Osteoblast (primary cell): ENCODE data around the gene AQP7. TPM values are rescaled to one million over a fixed set of nuclear protein-coding genes. Genes with fewer than 3 reads are reported as not detected.

Source experiments
- DNase-seq: peaks from one replicate; pipeline ENCODE4 v3.0.0; 2011; ENCODE audit warnings: low spot score, mixed read lengths; ENCODE audit not compliant: insufficient read length; ENCODE audit errors: missing footprints
- H2AFZ ChIP-seq: 2 replicates; pipeline ENCODE4 v1.6.0; 2011; ENCODE audit warnings: mild to moderate bottlenecking, low read length
- H3K27ac ChIP-seq: 2 replicates; pipeline ENCODE4 v1.5.1; 2011; ENCODE audit warnings: mild to moderate bottlenecking, low read depth, low read length, moderate library complexity
- H3K27me3 ChIP-seq: 2 replicates; pipeline ENCODE4 v1.6.0; 2012; ENCODE audit warnings: mild to moderate bottlenecking, control low read depth, inconsistent platforms, low read length, moderate library complexity; ENCODE audit not compliant: insufficient read depth
- H3K36me3 ChIP-seq: 2 replicates; pipeline ENCODE4 v1.5.1; 2011; ENCODE audit warnings: mild to moderate bottlenecking, low read length, control low read depth, moderate library complexity; ENCODE audit not compliant: insufficient read depth
- H3K4me1 ChIP-seq: 2 replicates; pipeline ENCODE4 v1.5.1; 2011; ENCODE audit warnings: mild to moderate bottlenecking, low read length, control low read depth, moderate library complexity; ENCODE audit not compliant: insufficient read depth
- H3K4me2 ChIP-seq: 2 replicates; pipeline ENCODE4 v1.6.0; 2011; ENCODE audit warnings: mild to moderate bottlenecking, low read length; ENCODE audit not compliant: insufficient read depth
- H3K4me3 ChIP-seq: fragments of 200-600 bp; sonication (generic); 3 replicates; pipeline ENCODE4 v1.5.1; 2012; ENCODE audit warnings: mild to moderate bottlenecking, low read length, inconsistent platforms; ENCODE audit not compliant: insufficient read depth
- H3K79me2 ChIP-seq: 2 replicates; pipeline ENCODE4 v1.6.0; 2012; ENCODE audit warnings: mild to moderate bottlenecking, low read length, control low read depth, inconsistent platforms; ENCODE audit not compliant: insufficient read depth
- H3K9me3 ChIP-seq: 2 replicates; pipeline ENCODE4 v1.5.1; 2011; ENCODE audit warnings: low read depth, low read length, control low read depth
- H4K20me1 ChIP-seq: 2 replicates; pipeline ENCODE4 v1.6.0; 2012; ENCODE audit warnings: mild to moderate bottlenecking, low read length, control low read depth; ENCODE audit not compliant: insufficient read depth
- CTCF ChIP-seq: IDR thresholded peaks from 2 replicates; pipeline ENCODE4 v1.5.1; 2011; ENCODE audit warnings: mild to moderate bottlenecking, low read depth, low read length, moderate library complexity; ENCODE audit errors: extremely low read depth
- total RNA-seq: library from RNA; depleted of rRNA; stranded (reverse); fragments of >200 nt; gene quantifications from 2 replicates; pipeline ENCODE4 v1.2.3, GENCODE V29; 2012

AQP7 gene
- total RNA-seq, 1 donor: not detected

- H3K9me3 ChIP-seq: no peaks in the 10 kb centered on the region
- no peak overlapping the region for H3K4me3 ChIP-seq
- H3K36me3 ChIP-seq: no peaks in the 10 kb centered on the region
- no peak for DNase-seq
- H3K27me3 ChIP-seq: peaks cover 7% of the 10 kb centered on the region
- H2AFZ ChIP-seq: no peak overlapping the region
- no peaks in the 10 kb centered on the region for H4K20me1 ChIP-seq
- no peak for TF ChIP-seq CTCF
- H3K4me2 ChIP-seq: no peak overlapping the region
- H3K4me1 ChIP-seq: no peaks in the 10 kb centered on the region
- no peaks in the 10 kb centered on the region for H3K79me2 ChIP-seq
- no peak overlapping the region for H3K27ac ChIP-seq
Observed at GRCh38 chr9:33418090-33418489, 15.7 kb upstream of the AQP7 start.

GRCh38 chr9:33416996-33417395 is 14.6 kb upstream of the AQP7 start:
- no peaks in the 10 kb centered on the region for H3K36me3 ChIP-seq
- DNase-seq: no peak
- H2AFZ ChIP-seq: no peak overlapping the region
- peaks cover 7% of the 10 kb centered on the region for H3K27me3 ChIP-seq
- H3K4me1 ChIP-seq: no peaks in the 10 kb centered on the region
- H3K79me2 ChIP-seq: no peaks in the 10 kb centered on the region
- H4K20me1 ChIP-seq: no peaks in the 10 kb centered on the region
- no peak for TF ChIP-seq CTCF
- no peak overlapping the region for H3K4me3 ChIP-seq
- H3K27ac ChIP-seq: no peak overlapping the region
- H3K4me2 ChIP-seq: no peak overlapping the region
- no peaks in the 10 kb centered on the region for H3K9me3 ChIP-seq

GRCh38 chr9:33415501-33416038 is 13.2 kb upstream of the AQP7 start:
- H3K27ac ChIP-seq: no peak overlapping the region
- no peak overlapping the region for H3K4me2 ChIP-seq
- H3K9me3 ChIP-seq: no peaks in the 10 kb centered on the region
- no peaks in the 10 kb centered on the region for H3K4me1 ChIP-seq
- H3K79me2 ChIP-seq: no peaks in the 10 kb centered on the region
- H3K27me3 ChIP-seq: peaks cover 6% of the 10 kb centered on the region
- TF ChIP-seq CTCF: peak; percentile 80
- no peaks in the 10 kb centered on the region for H3K36me3 ChIP-seq
- peak; percentile 91 for DNase-seq
- no peaks in the 10 kb centered on the region for H4K20me1 ChIP-seq
- H3K4me3 ChIP-seq: no peak overlapping the region
- no peak overlapping the region for H2AFZ ChIP-seq

- Histone ChIP-seq H4K20me1 (no peaks in the 10 kb centered on the region), H2AFZ (no peak overlapping the region), H3K79me2 (no peaks in the 10 kb centered on the region), H3K27ac (no peak overlapping the region), H3K9me3 (no peaks in the 10 kb centered on the region), H3K4me2 (no peak overlapping the region), H3K4me1 (no peaks in the 10 kb centered on the region), H3K36me3 (no peaks in the 10 kb centered on the region), H3K4me3 (no peak overlapping the region), H3K27me3 (no peaks in the 10 kb centered on the region)
- no peak for TF ChIP-seq CTCF
- no peak for DNase-seq
Observed at GRCh38 chr9:33414889-33415500, 12.6 kb upstream of the AQP7 start.
